Small intestine (tissue), 7 donors: ENCODE measurements around the gene ADIPOR2. TPM values are rescaled to one million over a fixed set of nuclear protein-coding genes. Genes with fewer than 3 reads are reported as not detected.

Experiments
- DNase-seq, 2 donors: peaks; one replicate each; pipeline versions ENCODE4 v3.0.0 to v3.0.0-alpha.2; 2013
- FAIRE-seq: peaks from 2 replicates; lab custom pipeline; 2012; peaks lifted over from hg19 to GRCh38; lab: Jason Lieb, UNC
- H3K27ac ChIP-seq, 3 donors: one replicate each; pipeline ENCODE4 v1.5.1; 2013; ENCODE audit warnings: low read length in 2 of 3, mild to moderate bottlenecking in 2 of 3, control low read depth in 1 of 3, inconsistent platforms in 1 of 3, low read depth in 1 of 3, moderate library complexity in 1 of 3
- H3K27me3 ChIP-seq, 3 donors: one replicate each; pipeline ENCODE4 v1.6.1; 2013; ENCODE audit warnings: low read length in 3 of 3, inconsistent platforms in 1 of 3; ENCODE audit not compliant: control insufficient read depth in 3 of 3, insufficient read depth in 3 of 3
- H3K36me3 ChIP-seq, 3 donors: one replicate each; pipeline ENCODE4 v1.6.1; 2013; ENCODE audit warnings: low read length in 3 of 3, inconsistent platforms in 1 of 3, low read depth in 1 of 3, mild to moderate bottlenecking in 1 of 3, moderate library complexity in 1 of 3; ENCODE audit not compliant: control insufficient read depth in 3 of 3, insufficient read depth in 2 of 3
- H3K4me1 ChIP-seq, 3 donors: one replicate each; pipeline ENCODE4 v1.6.1; 2013; ENCODE audit warnings: low read length in 2 of 3, inconsistent platforms in 1 of 3, low read depth in 1 of 3, mild to moderate bottlenecking in 1 of 3, moderate library complexity in 1 of 3; ENCODE audit not compliant: control insufficient read depth in 3 of 3, insufficient read depth in 2 of 3
- H3K4me3 ChIP-seq, 3 donors: one replicate each; pipeline ENCODE4 v1.5.1; 2013; ENCODE audit warnings: low read length in 3 of 3, control low read depth in 1 of 3, inconsistent platforms in 1 of 3, low read depth in 1 of 3, mild to moderate bottlenecking in 1 of 3, moderate library complexity in 1 of 3
- H3K9me3 ChIP-seq, 2 donors: one replicate each; pipeline ENCODE4 v1.6.1; 2013; ENCODE audit warnings: low read depth in 1 of 2, low read length in 1 of 2; ENCODE audit not compliant: control insufficient read depth in 2 of 2, insufficient read depth in 1 of 2
- WGBS, 3 donors: extraction: QIAGEN DNeasy Blood & Tissue Kit; methylation state at CpG; one replicate each; pipeline ENCODE4 v1.1.7; 2013; 5-methylcytosine and 5-hydroxymethylcytosine counted together
- polyA plus RNA-seq, 4 donors: library from polyadenylated mRNA; stranded (reverse) in 3 of 4; unstranded in 1 of 4; fragments of 200-250 nt in 3 of 4; fragments of 120-200 nt in 1 of 4; gene quantifications; one replicate each; pipeline versions ENCODE4 v1.2.1 to v1.2.3, GENCODE V29; 2013
- donor health status: healthy with polysubstance abuse.
- donor health status: control.
- donor health status: control.
- donor health status: Bipolar disorder and iron deficiency.
- donor health status: healthy.

ADIPOR2 gene
- polyA plus RNA-seq, 4 donors: 35.6 to 57.3 (median 48.9) TPM

DNA sequence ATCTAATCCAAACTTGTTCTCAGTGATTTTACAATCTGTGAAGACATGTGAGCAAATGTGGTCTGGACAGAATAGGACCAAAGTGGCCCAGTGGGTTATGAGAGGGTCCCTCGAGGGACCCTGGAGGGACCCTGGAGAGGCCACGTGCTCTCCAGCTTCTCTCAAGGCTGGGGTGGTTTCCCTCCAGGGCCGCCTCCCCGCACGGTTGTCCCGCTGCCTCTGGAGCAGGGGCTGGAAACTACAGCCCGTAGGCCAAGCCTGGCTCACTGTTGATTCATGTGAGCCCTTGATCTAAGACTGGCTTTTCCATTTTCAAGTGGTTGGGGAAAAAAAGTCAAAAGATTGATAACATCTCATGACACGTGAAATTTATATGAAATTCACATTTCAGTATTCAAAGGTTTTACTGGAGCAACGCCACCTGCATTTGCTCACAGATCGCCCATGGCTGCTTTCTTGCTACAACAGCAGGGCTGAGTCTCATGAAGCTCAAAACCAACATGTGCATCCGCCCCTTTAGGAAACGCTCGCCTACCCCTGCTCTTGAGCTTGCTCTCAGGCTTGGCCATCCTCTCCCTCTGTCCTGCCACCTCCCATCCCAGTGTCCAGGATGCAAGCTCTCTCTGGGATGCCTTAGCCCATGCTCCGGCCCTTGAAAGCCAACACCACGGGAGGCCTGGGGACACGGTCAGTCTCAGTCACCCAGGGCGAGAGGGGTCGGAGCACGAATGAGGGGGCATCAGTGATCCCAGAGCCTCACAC, 117.3 kb downstream of the ADIPOR2 start:
- Histone ChIP-seq H3K36me3 (no peaks in the 10 kb centered on the region), H3K27me3 (no peaks in the 10 kb centered on the region), H3K9me3 (no peaks in the 10 kb centered on the region), H3K4me1 (peaks cover 0 to 37% (median 3%) of the 10 kb centered on the region in 3 donors), H3K27ac (no peak overlapping the region), H3K4me3 (no peak overlapping the region)
- WGBS, 3 donors: 87 to 91% (median 90%) methylated on average over 19 of the region's 19 CpGs
- no peak for FAIRE-seq
- no peak for DNase-seq

DNA sequence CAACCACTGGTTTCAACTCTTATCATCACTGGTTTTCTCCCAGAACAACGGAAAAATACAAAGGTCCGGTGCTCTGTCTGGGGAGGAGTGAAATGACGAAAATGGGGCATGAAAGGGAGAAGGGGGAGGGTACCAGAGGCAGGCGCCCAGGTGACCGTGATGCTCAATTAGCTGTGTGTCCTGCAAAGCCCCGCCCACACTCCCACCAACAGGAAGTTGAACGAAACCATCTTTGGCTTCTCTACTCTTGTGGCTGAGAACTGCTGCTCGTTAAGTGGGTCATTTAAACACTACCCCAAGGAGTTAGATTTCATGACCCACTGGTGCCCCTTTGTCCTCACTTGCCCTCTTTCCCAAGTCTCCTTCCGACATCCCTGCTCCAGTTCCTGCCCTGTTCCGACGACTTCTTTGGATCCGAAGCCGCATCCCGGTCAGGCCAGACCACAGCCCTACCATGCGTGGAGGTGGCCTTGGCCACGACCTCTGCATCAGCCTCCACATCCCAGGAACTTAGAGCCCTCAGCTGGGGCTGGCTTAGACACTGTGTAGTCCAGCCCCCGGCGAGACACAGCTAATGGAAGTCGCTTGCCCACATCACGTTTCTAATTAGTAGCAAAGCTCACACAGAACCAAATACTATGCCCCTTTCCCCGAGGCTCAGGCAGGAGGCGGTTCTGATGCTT, 118.1 kb downstream of the ADIPOR2 start:
- no peak overlapping the region for H3K4me3 ChIP-seq
- H3K27me3 ChIP-seq: no peaks in the 10 kb centered on the region
- H3K36me3 ChIP-seq: no peaks in the 10 kb centered on the region
- no peaks in the 10 kb centered on the region for H3K9me3 ChIP-seq
- FAIRE-seq (no peak), DNase-seq (no peak)
- WGBS, 3 donors: 84 to 89% (median 88%) methylated on average over 22 of the region's 22 CpGs
- no peak overlapping the region for H3K27ac ChIP-seq
- peaks cover 0 to 38% (median 3%) of the 10 kb centered on the region in 3 donors for H3K4me1 ChIP-seq

DNA sequence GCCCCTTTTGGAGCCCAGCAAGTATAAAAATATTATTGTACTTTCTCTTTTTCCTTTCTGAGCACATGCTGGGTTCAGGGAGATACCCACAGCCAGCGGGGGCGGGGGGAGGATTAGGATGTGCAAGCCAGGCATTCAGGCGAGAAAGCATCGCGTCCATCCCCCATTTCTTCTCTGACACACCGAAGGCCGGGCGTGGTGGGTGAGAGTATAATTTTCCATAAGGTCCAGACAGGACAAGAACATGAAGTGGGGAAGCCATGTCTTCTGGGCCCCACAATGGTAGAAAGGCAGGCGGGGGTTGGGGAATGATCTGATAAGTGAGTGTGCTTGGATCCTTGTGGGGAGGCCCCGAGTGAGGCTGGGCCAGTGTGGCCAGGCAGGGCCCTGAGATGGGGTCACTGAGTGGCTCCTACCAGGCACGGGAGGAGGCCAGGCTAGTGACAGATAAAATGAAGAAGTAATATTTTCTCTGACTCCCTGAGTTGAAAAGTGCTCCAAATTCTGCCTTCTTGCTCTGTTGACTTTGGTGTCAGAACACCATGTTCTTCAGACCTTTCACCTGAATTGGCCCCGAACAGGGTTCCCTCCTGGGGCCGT, 118.8 kb downstream of the ADIPOR2 start:
- DNase-seq: no peak
- FAIRE-seq: no peak
- Histone ChIP-seq H3K4me3 (no peak overlapping the region), H3K9me3 (no peaks in the 10 kb centered on the region), H3K27ac (no peak overlapping the region), H3K27me3 (no peaks in the 10 kb centered on the region), H3K36me3 (no peaks in the 10 kb centered on the region), H3K4me1 (peaks cover 0 to 37% (median 3%) of the 10 kb centered on the region in 3 donors)
- 92 to 94% (median 92%) methylated on average over 13 of the region's 13 CpGs for WGBS, 3 donors

DNA sequence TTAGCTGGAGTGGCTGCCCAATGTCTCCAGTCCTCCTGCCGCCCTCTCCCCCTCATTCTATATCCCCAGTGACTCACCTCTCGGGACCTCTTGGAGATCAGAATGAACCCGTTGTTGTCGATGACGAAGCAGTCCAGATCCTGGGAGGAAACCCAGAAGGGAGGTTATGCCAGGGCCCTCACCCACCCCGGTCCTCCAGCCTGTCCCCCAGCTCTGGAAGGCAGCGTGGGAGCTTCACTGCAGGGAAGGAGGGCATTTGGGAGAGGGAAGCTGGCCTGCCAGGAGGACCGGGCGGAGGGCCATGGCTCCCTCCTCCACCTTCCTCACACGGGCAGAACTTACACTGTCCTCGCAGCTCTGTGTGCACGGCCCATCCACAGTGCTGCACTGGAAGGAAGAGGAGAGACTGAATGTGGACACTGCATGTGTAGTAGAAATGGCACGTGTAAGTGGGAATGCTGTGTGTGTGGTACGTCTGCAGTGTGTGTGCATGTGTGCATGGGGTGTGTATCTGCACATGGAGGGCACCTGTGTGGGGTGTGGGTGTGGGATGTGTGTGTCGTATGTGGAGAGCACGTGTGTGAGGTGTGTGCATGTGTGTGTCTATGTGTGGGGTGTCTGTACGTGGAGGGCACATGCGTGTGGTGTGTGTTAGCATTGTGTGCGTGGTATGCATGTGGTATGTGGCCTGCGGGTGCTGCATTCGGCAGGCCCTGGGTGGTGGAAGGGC, 119.5 kb downstream of the ADIPOR2 start:
- 87 to 91% (median 91%) methylated on average over 21 of the region's 21 CpGs for WGBS, 3 donors
- Histone ChIP-seq H3K36me3 (no peaks in the 10 kb centered on the region), H3K4me3 (no peak overlapping the region), H3K27ac (no peak overlapping the region), H3K27me3 (no peaks in the 10 kb centered on the region), H3K4me1 (peaks cover 0 to 31% (median 3%) of the 10 kb centered on the region in 3 donors), H3K9me3 (no peaks in the 10 kb centered on the region)
- no peak for FAIRE-seq
- no peak for DNase-seq

DNA sequence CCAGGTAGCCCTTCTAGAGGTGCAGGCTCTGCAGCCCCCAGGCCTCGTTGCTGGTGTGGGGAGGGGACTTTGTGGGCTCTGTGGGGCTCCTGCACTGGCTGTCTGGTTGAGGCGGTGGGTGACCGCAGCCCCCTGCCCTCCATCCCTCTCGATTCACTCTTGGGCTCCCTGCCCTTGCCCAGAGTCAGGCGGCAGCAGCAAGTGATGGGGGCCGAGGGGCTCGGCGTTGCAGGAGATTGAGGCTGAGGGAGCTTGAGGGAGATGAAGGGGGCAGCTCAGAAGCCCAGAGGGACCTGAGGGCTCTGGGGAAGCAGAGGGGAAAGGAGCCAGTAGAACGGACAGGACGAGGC, 120.0 kb downstream of the ADIPOR2 start:
- Histone ChIP-seq H3K9me3 (no peaks in the 10 kb centered on the region), H3K4me1 (peaks cover 0 to 26% (median 3%) of the 10 kb centered on the region in 3 donors), H3K4me3 (no peak overlapping the region), H3K27me3 (no peaks in the 10 kb centered on the region), H3K36me3 (no peaks in the 10 kb centered on the region), H3K27ac (no peak overlapping the region)
- DNase-seq (no peak), FAIRE-seq (no peak)
- WGBS, 3 donors: 79 to 86% (median 84%) methylated on average over 10 of the region's 10 CpGs

DNA sequence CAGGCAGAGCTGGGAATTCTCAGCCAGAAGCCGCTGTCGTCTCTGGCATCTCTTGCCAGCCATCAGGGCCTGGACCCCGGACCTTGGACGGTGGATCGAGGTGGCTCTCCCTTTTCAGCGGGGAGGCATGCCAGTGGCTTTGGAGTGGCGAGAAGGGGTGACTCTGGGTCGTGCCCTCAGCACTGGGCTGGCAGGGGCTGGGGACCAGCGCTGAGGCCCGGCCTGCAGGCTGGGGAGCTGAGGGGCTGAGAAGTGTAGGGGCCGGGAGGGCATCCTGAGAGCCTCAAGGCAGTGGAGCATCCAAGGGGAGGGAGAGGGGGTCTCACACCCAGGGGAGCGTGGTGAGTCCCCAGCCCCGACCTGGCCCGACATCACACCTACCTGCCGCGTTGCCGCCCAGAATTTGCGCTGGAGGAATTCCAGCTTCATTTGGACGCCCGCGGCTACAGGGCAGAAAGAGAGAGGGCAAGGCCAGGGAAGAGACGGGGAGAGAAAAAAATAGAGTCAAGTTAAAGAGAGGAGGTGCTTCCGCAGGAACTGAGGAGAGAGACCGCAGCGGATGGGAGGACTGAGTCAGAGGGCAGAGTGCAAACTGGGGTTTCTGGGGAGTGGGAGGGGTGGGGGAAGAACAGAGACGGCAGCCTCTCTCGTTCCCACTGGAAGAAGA, 120.5 kb downstream of the ADIPOR2 start:
- Histone ChIP-seq H3K27me3 (no peaks in the 10 kb centered on the region), H3K27ac (peak overlapping the region in 1 of 3 donors; percentile 37), H3K4me3 (no peak overlapping the region), H3K36me3 (no peaks in the 10 kb centered on the region), H3K4me1 (peaks cover 0 to 21% (median 3%) of the 10 kb centered on the region in 3 donors), H3K9me3 (no peaks in the 10 kb centered on the region)
- WGBS, 3 donors: 36 to 64% (median 42%) methylated on average over 27 of the region's 27 CpGs
- peak; percentile 20 to 40 for DNase-seq
- FAIRE-seq: no peak

DNA sequence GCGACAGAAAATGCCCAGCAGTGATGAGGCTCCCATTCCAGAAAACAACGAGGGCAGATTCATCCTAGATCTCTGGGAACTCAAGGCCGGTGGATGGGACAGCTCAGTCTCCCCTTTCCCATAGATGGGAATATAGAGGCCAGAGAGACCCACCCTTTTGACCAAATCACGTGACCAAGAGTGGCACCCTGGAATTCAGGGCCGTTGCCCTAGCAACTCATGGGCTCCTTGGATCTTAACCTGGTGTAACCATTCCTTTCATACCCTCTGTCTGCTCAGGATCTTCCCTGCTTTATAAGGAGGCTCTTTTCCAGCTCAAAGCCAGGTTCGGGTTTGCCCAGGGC, 121.0 kb downstream of the ADIPOR2 start:
- FAIRE-seq (no peak), DNase-seq (no peak)
- 62 to 73% (median 62%) methylated on average over 6 of the region's 6 CpGs for WGBS, 3 donors
- Histone ChIP-seq H3K27ac (no peak overlapping the region), H3K36me3 (no peaks in the 10 kb centered on the region), H3K9me3 (no peaks in the 10 kb centered on the region), H3K4me3 (no peak overlapping the region), H3K27me3 (no peaks in the 10 kb centered on the region), H3K4me1 (peaks cover 0 to 16% (median 0%) of the 10 kb centered on the region in 3 donors)
